ENCODE data around the gene RASA3. TPM values are rescaled to one million over a fixed set of nuclear protein-coding genes. Genes with fewer than 3 reads are reported as not detected.
A peak's percentile ranks its signal among the peaks of the same experiment; 100 is the strongest.

Gene RASA3
- total RNA-seq, 1 donor from 2014 or later: 29.9 TPM

DNA sequence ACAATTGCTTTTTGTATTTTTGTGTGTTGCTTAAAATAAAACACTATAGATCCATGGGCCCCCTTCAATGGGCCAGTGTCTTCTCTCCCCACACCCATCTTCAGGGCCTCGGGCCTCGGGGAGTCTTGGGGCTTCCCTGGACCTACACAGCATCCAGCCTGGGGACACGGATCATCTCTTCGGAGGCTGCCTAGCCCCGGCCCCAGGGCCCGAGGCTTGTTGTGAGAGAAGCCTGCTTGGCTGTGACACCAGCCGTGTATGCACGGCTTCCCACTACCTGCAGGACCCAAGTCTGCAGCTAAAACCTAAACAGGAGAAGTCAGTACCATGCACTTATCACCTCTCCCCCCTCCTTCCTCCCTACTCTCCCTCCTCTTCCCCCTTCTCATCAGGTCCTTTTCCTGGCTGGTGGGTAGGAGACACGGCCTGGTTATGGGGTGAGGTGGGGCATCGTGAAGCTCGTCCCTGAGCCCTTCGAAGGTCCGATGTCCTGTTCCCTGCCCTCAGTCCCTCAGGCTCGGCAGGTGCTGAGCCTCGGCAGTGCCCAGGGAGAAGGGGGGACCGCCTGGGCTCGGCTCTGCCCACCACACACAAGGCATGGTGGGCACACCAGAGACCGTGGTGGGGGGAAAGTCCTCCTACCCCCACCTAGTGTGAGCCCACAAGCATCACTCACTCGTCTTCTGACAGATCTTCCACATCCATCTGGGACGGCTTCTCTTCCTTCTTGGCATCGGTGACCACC lies 168.0 kb downstream of the RASA3 start:
- Mint-ChIP-seq H3K27ac (ENCODE audit: unreplicated experiment) (no peak overlapping the region), H3K4me3 (ENCODE audit: unreplicated experiment) (no peak overlapping the region), H3K27me3 (ENCODE audit: low read depth) (no peaks in the 10 kb centered on the region), H3K4me1 (ENCODE audit: low read depth) (no peaks in the 10 kb centered on the region), H3K9me3 (ENCODE audit: low read depth) (peaks cover 7% of the 10 kb centered on the region), H3K36me3 (ENCODE audit: low read depth) (peaks cover 12% of the 10 kb centered on the region)
- TF ChIP-seq, protein P1, sequence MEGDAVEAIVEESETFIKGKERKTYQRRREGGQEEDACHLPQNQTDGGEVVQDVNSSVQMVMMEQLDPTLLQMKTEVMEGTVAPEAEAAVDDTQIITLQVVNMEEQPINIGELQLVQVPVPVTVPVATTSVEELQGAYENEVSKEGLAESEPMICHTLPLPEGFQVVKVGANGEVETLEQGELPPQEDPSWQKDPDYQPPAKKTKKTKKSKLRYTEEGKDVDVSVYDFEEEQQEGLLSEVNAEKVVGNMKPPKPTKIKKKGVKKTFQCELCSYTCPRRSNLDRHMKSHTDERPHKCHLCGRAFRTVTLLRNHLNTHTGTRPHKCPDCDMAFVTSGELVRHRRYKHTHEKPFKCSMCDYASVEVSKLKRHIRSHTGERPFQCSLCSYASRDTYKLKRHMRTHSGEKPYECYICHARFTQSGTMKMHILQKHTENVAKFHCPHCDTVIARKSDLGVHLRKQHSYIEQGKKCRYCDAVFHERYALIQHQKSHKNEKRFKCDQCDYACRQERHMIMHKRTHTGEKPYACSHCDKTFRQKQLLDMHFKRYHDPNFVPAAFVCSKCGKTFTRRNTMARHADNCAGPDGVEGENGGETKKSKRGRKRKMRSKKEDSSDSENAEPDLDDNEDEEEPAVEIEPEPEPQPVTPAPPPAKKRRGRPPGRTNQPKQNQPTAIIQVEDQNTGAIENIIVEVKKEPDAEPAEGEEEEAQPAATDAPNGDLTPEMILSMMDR (IDR thresholded peaks at IDR 0.05): no peak
- DNase-seq (ENCODE audit: low spot score): peak; percentile 56

DNA sequence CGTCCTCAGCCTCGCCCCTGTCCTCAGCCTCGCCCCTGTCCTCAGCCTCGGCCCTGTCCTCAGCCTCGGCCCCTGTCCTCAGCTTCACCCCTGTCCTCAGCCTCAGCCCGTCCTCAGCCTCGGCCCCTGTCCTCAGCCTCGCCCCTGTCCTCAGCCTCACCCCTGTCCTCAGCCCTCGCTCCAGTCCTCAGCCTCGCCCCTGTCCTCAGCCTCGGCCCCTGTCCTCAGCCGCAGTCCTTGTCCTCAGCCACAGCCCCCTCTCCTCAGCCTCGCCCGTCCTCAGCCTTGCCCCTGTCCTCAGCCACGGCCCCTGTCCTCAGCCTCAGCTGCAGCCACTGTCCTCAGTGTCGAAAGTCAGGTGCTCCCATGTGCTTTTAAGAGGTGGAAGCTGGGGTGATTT lies 169.0 kb downstream of the RASA3 start:
- Mint-ChIP-seq H3K27ac (ENCODE audit: unreplicated experiment) (no peak overlapping the region), H3K27me3 (ENCODE audit: low read depth) (no peaks in the 10 kb centered on the region), H3K4me1 (ENCODE audit: low read depth) (no peaks in the 10 kb centered on the region), H3K36me3 (ENCODE audit: low read depth) (peaks cover 14% of the 10 kb centered on the region), H3K4me3 (ENCODE audit: unreplicated experiment) (no peak overlapping the region), H3K9me3 (ENCODE audit: low read depth) (peaks cover 7% of the 10 kb centered on the region)
- TF ChIP-seq, protein P1 (IDR thresholded peaks at IDR 0.05): no peak
- DNase-seq (ENCODE audit: low spot score): peak; percentile 59

DNA sequence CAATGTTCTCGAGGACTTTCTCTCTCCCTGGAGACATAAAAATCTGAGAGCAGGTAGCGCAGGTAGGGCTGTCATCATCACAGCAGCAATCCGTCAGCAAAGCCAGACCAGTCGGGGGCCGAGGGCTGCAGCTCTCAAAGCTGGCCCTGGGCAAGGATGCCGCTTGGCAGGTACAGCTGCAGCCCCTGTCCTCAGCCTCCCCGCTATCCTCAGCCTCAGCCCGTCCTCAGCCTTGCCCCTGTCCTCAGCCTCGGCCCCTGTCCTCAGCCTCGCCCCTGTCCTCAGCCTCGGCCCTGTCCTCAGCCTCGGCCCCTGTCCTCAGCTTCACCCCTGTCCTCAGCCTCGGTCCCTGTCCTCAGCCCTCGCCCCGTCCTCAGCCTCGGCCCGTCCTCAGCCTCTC lies 169.4 kb downstream of the RASA3 start:
- DNase-seq (ENCODE audit: low spot score): peak; percentile 59
- Mint-ChIP-seq H3K27me3 (ENCODE audit: low read depth) (no peaks in the 10 kb centered on the region), H3K36me3 (ENCODE audit: low read depth) (peaks cover 16% of the 10 kb centered on the region)

DNA sequence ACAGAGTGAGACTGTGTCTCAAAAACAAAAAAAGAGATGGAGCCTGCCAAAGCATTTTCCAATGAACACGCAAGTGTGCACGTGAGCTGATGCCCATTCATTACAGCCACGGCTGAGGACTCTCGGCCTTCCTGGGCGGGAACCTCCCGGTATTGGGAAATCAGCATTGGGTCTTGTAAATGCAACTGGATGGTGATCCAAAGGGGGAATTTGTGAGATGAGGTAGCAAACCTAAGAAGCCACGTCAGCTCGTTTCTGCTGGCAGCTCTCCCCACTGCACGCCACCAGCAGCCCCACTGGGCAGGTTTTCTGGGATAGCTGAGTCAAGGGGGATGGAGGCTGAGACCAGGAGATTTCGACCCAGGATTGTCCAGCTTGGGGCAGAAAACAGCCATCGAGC lies 170.0 kb downstream of the RASA3 start:
- TF ChIP-seq, protein P1 (IDR thresholded peaks at IDR 0.05): no peak
- Mint-ChIP-seq H3K4me1 (ENCODE audit: low read depth) (no peaks in the 10 kb centered on the region), H3K27me3 (ENCODE audit: low read depth) (no peaks in the 10 kb centered on the region), H3K36me3 (ENCODE audit: low read depth) (peaks cover 16% of the 10 kb centered on the region), H3K4me3 (ENCODE audit: unreplicated experiment) (no peak overlapping the region), H3K27ac (ENCODE audit: unreplicated experiment) (no peak overlapping the region), H3K9me3 (ENCODE audit: low read depth) (peaks cover 7% of the 10 kb centered on the region)
- peak; percentile 25 for DNase-seq (ENCODE audit: low spot score)

More for the DNA sequence above, 169.4 kb downstream of the RASA3 start:
- Mint-ChIP-seq H3K27ac (ENCODE audit: unreplicated experiment) (no peak overlapping the region), H3K9me3 (ENCODE audit: low read depth) (peaks cover 7% of the 10 kb centered on the region), H3K4me1 (ENCODE audit: low read depth) (no peaks in the 10 kb centered on the region), H3K4me3 (ENCODE audit: unreplicated experiment) (no peak overlapping the region)
- TF ChIP-seq, protein P1 (IDR thresholded peaks at IDR 0.05): no peak

DNA sequence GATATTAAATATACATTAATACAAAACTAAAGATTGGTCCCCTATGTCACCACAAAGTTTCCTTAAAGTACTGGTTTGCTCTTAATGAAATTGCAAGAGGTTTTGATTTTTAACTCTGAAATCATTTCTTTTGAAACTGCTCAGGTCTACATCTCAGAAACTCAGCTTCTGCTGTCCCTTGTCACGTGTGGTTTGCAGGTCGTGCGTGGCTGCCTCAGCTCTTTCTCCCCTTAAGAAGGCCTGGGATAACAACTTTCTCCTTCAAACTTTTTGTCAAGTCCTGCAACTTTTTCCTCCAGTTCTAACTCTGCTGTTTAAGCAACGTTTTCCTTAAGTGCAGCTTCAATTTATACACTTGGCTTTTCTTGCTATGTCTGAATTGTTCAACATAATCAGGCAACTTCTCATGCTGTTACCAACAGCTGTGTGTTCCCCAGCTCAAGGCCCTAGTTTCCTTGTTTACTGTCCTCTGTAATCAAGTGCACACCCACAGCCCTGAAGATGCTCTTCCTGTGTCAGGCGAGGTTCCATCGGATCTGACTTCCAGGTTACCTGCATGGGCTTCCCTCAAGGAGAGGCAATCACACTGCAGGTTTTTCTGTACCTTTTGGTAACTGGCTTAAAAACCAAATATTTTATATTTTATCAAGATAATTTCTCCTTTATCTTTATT lies 172.0 kb downstream of the RASA3 start:
- peaks cover 23% of the 10 kb centered on the region for H3K36me3 Mint-ChIP-seq (ENCODE audit: low read depth)
- H3K4me3 Mint-ChIP-seq (ENCODE audit: unreplicated experiment): no peak overlapping the region
- TF ChIP-seq, protein P1 (IDR thresholded peaks at IDR 0.05): no peak
- H3K4me1 Mint-ChIP-seq (ENCODE audit: low read depth): no peaks in the 10 kb centered on the region
- no peak overlapping the region for H3K27ac Mint-ChIP-seq (ENCODE audit: unreplicated experiment)
- H3K9me3 Mint-ChIP-seq (ENCODE audit: low read depth): peaks cover 7% of the 10 kb centered on the region
- DNase-seq (ENCODE audit: low spot score): no peak
- H3K27me3 Mint-ChIP-seq (ENCODE audit: low read depth): no peaks in the 10 kb centered on the region

Data from chondrocyte (in vitro differentiated cells).